Astrocyte of the spinal cord (primary cell): ENCODE measurements around the gene CANT1.

ENCODE experiments used
- DNase-seq: peaks from one replicate; pipeline ENCODE4 v3.0.0; 2011; ENCODE audit warnings: low read depth, low spot score
- H3K4me3 ChIP-seq: 2 replicates; pipeline ENCODE4 v1.5.1; 2011; ENCODE audit warnings: low read depth, mild to moderate bottlenecking, low read length, moderate library complexity
- CTCF ChIP-seq: IDR thresholded peaks from 2 replicates; pipeline ENCODE4 v1.5.1; 2012; ENCODE audit warnings: low read depth, mild to moderate bottlenecking, low read length, inconsistent platforms
- in situ Hi-C: cut with HindIII; loops from 2 replicates; pipeline ENCODE4 v1.10.0; 2017; ENCODE audit warnings: low sequenced_read_pairs

The CANT1 gene

GRCh38 chr17:79051306-79051705 lies 41.7 kb upstream of the CANT1 start:
- no peak overlapping the region for H3K4me3 ChIP-seq
- no peak for DNase-seq
- in situ Hi-C loops, result no loop called here
- TF ChIP-seq CTCF, result no peak

GRCh38 chr17:79050551-79050950 lies 41.0 kb upstream of the CANT1 start:
- no peak overlapping the region for H3K4me3 ChIP-seq
- no peak for TF ChIP-seq CTCF
- no peak for DNase-seq
- in situ Hi-C loops, result no loop called here

GRCh38 chr17:79049821-79050220 lies 40.3 kb upstream of the CANT1 start:
- no peak for DNase-seq
- TF ChIP-seq CTCF, result no peak
- in situ Hi-C loops, result no loop called here
- H3K4me3 ChIP-seq, result no peak overlapping the region

DNA sequence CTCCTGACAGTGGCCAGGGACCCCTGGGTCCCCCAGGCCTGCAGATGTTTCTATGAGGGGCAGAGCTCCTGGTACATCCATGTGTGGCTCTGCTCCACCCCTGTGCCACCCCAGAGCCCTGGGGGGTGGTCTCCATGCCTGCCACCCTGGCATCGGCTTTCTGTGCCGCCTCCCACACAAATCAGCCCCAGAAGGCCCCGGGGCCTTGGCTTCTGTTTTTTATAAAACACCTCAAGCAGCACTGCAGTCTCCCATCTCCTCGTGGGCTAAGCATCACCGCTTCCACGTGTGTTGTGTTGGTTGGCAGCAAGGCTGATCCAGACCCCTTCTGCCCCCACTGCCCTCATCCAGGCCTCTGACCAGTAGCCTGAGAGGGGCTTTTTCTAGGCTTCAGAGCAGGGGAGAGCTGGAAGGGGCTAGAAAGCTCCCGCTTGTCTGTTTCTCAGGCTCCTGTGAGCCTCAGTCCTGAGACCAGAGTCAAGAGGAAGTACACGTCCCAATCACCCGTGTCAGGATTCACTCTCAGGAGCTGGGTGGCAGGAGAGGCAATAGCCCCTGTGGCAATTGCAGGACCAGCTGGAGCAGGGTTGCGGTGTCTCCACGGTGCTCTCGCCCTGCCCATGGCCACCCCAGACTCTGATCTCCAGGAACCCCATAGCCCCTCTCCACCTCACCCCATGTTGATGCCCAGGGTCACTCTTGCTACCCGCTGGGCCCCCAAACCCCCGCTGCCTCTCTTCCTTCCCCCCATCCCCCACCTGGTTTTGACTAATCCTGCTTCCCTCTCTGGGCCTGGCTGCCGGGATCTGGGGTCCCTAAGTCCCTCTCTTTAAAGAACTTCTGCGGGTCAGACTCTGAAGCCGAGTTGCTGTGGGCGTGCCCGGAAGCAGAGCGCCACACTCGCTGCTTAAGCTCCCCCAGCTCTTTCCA lies 39.5 kb upstream of the CANT1 start:
- in situ Hi-C loops, result no loop called here
- no peak for TF ChIP-seq CTCF
- no peak for DNase-seq
- H3K4me3 ChIP-seq, result no peak overlapping the region

DNA sequence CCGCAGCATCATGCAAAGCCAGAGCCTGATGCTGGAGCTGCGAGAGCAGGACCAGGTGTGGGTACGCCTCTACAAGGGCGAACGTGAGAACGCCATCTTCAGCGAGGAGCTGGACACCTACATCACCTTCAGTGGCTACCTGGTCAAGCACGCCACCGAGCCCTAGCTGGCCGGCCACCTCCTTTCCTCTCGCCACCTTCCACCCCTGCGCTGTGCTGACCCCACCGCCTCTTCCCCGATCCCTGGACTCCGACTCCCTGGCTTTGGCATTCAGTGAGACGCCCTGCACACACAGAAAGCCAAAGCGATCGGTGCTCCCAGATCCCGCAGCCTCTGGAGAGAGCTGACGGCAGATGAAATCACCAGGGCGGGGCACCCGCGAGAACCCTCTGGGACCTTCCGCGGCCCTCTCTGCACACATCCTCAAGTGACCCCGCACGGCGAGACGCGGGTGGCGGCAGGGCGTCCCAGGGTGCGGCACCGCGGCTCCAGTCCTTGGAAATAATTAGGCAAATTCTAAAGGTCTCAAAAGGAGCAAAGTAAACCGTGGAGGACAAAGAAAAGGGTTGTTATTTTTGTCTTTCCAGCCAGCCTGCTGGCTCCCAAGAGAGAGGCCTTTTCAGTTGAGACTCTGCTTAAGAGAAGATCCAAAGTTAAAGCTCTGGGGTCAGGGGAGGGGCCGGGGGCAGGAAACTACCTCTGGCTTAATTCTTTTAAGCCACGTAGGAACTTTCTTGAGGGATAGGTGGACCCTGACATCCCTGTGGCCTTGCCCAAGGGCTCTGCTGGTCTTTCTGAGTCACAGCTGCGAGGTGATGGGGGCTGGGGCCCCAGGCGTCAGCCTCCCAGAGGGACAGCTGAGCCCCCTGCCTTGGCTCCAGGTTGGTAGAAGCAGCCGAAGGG lies 38.6 kb upstream of the CANT1 start:
- no peak for DNase-seq
- in situ Hi-C loops, result no loop called here
- H3K4me3 ChIP-seq, result no peak overlapping the region
- no peak for TF ChIP-seq CTCF

- no peak for DNase-seq
- H3K4me3 ChIP-seq, result no peak overlapping the region
- in situ Hi-C loops, result no loop called here
- no peak for TF ChIP-seq CTCF
Measured at GRCh38 chr17:79047291-79047920, 37.8 kb upstream of the CANT1 start.
